Pancreas (tissue), 10 donors: Measurements from ENCODE around the gene EFNA5. TPM values are rescaled to one million over a fixed set of nuclear protein-coding genes. Genes with fewer than 3 reads are reported as not detected.

ENCODE experiments used
- ATAC-seq, 4 donors: fragments of 200-7000 bp; cut with Tn5 transposase; one replicate each; pipeline versions ENCODE4 v1.8.0 to v1.9.1; 2020; ENCODE audit warnings: mild to moderate bottlenecking in 4 of 4, moderate library complexity in 4 of 4
- DNase-seq, 6 donors: peaks; one replicate each; pipeline ENCODE4 v3.0.0-alpha.2; 2020
- FAIRE-seq: peaks from 2 replicates; lab custom pipeline; 2012; peaks lifted over from hg19 to GRCh38; lab: Jason Lieb, UNC
- H3K27ac ChIP-seq, 4 donors: fragments of 200-600 bp; sonication (generic); 1 replicate in 3 of 4; 2 replicates in 1 of 4; pipeline versions ENCODE4 v1.5.0 to v1.8.0; 2020
- H3K27me3 ChIP-seq, 4 donors: fragments of 200-600 bp; one replicate each; pipeline ENCODE4 v1.8.0; 2021
- H3K36me3 ChIP-seq, 3 donors: fragments of 200-600 bp; sonication (generic) in 1 of 3; one replicate each; pipeline versions ENCODE4 v1.5.0 to v1.8.0; 2020 to 2021
- H3K4me1 ChIP-seq, 3 donors: fragments of 200-600 bp; one replicate each; pipeline ENCODE4 v1.8.0; 2021
- H3K4me3 ChIP-seq, 4 donors: fragments of 200-600 bp; sonication (generic) in 2 of 4; one replicate each; pipeline versions ENCODE4 v1.5.0 to v1.8.0; 2020 to 2021
- H3K9me3 ChIP-seq, 4 donors: fragments of 200-600 bp; one replicate each; pipeline ENCODE4 v1.8.0; 2021
- whole genome bisulfite sequencing, 2 donors: extraction: QIAGEN DNeasy Blood & Tissue Kit; methylation state at CpG; one replicate each; pipeline ENCODE4 v1.1.7; 2013; 5-methylcytosine and 5-hydroxymethylcytosine counted together
- intact Hi-C, 3 donors: fragments of 100-400 bp; cut with DNase I; formaldehyde crosslinking; loops; one replicate each; pipeline versions ENCODE4 v1.11.1 to v1.14.2; 2022
- polyA plus RNA-seq, 2 donors: library from polyadenylated mRNA; stranded (reverse); fragments of 200-250 nt; gene quantifications; one replicate each; pipeline ENCODE4 v1.2.3, GENCODE V29; 2013
- total RNA-seq, 6 donors: library from RNA; stranded (reverse); fragmentation: NEBNext Ultra II Directional in 4 of 6; extraction: Animal tissue kit (Norgen Biotek cat#: 25700) in 4 of 6; gene quantifications; one replicate each; pipeline versions ENCODE4 v1.2.1 to v1.2.4, GENCODE V29; 2021 to 2023
- TF ChIP-seq, protein P1 (sequence below), 4 donors: fragments of 200-600 bp; sonication (generic) in 3 of 4; IDR thresholded peaks; one replicate each; pipeline versions ENCODE4 v1.5.0 to v1.8.0; 2021; ENCODE audit warnings: antibody characterized with exemption in 4 of 4
- donor health status: healthy with polysubstance abuse.
- donor health status: DM: no; HTN: no; CAD: no; lungs with moderate emphysema.
- donor health status: DM: no; HTN: no; CAD: no.
- donor health status: control.
- donor health status: control.
- donor health status: Bipolar disorder and iron deficiency.
- donor health status: DM: yes; HTN: yes; CAD: no.
- donor health status: DM: no; HTN: no; CAD: no.
- donor health status: DM: no; HTN: no; CAD: no.
- donor health status: DM: yes; HTN: yes; CAD: no.

EFNA5 gene
- total and polyA plus RNA-seq, 8 donors = 0.23 to 3.8 (median 2.1) TPM

DNA sequence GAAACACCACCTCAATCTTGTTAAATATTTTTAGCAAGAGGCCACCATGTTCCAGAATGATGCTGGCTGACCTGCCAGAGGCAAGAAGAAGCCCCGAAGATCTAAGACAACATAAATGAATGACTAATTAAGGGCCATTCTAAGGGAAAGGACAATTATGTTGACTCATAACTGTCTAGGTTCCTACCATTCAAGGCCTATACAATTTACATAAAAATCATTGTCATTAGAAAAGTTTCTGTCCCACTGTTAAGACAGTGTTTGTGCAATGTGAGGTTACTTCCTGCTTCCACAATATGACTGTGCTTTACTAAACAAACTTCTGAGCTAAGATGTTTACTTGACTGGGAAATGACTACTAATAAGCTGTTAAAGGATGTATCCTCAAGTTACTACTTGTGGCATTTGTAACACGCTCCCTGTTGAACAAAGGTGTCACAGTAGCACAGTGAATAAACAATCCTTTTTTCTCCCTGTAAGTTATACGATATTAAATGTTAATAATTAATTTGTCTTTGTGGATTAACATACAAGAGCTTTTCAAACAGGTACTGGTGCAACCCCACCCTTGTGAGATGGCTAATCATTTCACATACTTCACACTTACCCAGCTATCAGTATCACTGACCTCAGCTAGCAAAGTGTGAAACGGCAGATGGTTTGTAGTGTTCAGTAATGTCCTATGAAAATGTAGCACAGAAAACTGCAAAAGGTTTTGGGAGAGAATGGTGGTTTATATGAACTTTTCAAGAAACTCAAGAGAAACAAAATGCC, 195.8 kb downstream of the EFNA5 start:
- peak overlapping the region in 2 of 4 donors; percentile 2 to 57 for H3K27ac ChIP-seq
- 28% methylated on average over 4 of the region's 4 CpGs for WGBS, 2 donors
- no peaks in the 10 kb centered on the region for H3K36me3 ChIP-seq
- peak; percentile 20 for FAIRE-seq
- TF ChIP-seq, protein P1, sequence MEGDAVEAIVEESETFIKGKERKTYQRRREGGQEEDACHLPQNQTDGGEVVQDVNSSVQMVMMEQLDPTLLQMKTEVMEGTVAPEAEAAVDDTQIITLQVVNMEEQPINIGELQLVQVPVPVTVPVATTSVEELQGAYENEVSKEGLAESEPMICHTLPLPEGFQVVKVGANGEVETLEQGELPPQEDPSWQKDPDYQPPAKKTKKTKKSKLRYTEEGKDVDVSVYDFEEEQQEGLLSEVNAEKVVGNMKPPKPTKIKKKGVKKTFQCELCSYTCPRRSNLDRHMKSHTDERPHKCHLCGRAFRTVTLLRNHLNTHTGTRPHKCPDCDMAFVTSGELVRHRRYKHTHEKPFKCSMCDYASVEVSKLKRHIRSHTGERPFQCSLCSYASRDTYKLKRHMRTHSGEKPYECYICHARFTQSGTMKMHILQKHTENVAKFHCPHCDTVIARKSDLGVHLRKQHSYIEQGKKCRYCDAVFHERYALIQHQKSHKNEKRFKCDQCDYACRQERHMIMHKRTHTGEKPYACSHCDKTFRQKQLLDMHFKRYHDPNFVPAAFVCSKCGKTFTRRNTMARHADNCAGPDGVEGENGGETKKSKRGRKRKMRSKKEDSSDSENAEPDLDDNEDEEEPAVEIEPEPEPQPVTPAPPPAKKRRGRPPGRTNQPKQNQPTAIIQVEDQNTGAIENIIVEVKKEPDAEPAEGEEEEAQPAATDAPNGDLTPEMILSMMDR (IDR thresholded peaks at IDR 0.05) = no peak
- no peaks in the 10 kb centered on the region for H3K9me3 ChIP-seq
- no peak for DNase-seq
- peaks cover 0 to 11% (median 0%) of the 10 kb centered on the region in 3 donors for H3K4me1 ChIP-seq
- ATAC-seq = peak; percentile 21 to 85 (median 73)
- H3K27me3 ChIP-seq = no peaks in the 10 kb centered on the region
- no peak overlapping the region for H3K4me3 ChIP-seq
- intact Hi-C loops = no loop called here

DNA sequence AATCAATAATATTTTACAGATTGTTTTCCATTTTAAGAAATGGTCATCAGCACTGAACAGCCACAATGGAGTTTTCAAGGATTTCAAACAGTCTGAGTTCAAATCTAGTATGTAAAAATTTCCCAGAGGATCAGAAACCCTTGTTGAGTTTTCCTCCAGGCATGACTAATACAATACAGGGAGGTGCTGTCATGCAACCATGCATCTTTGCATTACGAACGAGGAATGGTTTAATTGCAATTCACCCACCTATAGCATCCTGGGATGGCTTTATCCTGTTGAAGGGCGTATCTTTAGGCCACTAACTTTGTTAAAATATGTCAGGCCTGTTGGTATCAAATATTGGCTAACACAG, 196.4 kb downstream of the EFNA5 start:
- no peak for DNase-seq
- TF ChIP-seq, protein P1 (IDR thresholded peaks at IDR 0.05) = no peak
- H3K27ac ChIP-seq = peak overlapping the region in 2 of 4 donors; percentile 2 to 57
- ATAC-seq = no peak
- 90 to 94% methylated on average over 3 of the region's 3 CpGs for WGBS, 2 donors
- H3K9me3 ChIP-seq = no peaks in the 10 kb centered on the region
- no peaks in the 10 kb centered on the region for H3K27me3 ChIP-seq
- peaks cover 0 to 11% (median 0%) of the 10 kb centered on the region in 3 donors for H3K4me1 ChIP-seq
- intact Hi-C loops = no loop called here
- no peak overlapping the region for H3K4me3 ChIP-seq
- no peaks in the 10 kb centered on the region for H3K36me3 ChIP-seq
- FAIRE-seq = no peak

DNA sequence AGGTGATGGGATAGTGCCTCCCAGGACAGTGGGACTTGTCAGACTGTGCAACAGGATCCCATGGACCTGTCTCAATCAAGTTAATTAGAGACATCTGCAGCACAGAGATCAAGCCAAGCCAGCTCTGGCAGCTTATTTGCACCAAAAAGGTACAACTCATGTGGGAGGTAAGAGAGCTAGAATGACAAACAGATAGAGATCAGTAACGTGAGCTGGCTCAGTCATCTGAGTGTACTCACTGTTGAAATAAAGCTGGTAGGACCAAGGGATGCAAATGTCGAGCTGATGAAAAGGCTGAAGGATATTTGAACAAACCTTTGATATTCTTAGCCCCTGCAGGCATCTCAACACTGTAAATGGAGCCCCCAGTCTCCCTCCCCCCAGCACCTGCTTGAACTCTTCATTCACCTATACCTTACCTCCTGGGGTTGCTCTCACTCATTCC, 198.1 kb downstream of the EFNA5 start:
- FAIRE-seq (no peak), ATAC-seq (no peak), DNase-seq (no peak)
- intact Hi-C loops = no loop called here
- TF ChIP-seq, protein P1 (IDR thresholded peaks at IDR 0.05) = no peak
- Histone ChIP-seq H3K9me3 (no peaks in the 10 kb centered on the region), H3K4me1 (peaks cover 0 to 11% (median 0%) of the 10 kb centered on the region in 3 donors), H3K27me3 (no peaks in the 10 kb centered on the region), H3K4me3 (no peak overlapping the region), H3K36me3 (no peaks in the 10 kb centered on the region), H3K27ac (no peak overlapping the region)
- WGBS, 2 donors = 51 to 53% methylated on average over 2 of the region's 2 CpGs

DNA sequence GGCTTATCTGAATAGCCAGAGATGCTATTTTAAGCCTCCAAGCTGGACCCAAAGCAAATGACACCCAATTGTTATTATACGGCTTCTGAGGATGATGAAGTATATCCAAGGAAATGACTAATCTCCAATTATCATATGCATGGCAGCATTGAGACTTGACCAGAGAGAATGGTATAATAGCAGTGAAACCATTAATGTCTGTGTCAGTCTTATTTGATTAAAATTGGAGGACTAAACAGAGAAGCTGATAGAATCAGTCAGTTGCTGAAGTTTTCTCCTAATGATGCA, 200.5 kb downstream of the EFNA5 start:
- WGBS, 2 donors = 61 to 68% methylated on average over 1 of the region's 1 CpG
- TF ChIP-seq, protein P1 (IDR thresholded peaks at IDR 0.05) = no peak
- Histone ChIP-seq H3K4me3 (no peak overlapping the region), H3K36me3 (no peaks in the 10 kb centered on the region), H3K27ac (no peak overlapping the region), H3K9me3 (no peaks in the 10 kb centered on the region), H3K4me1 (peaks cover 0 to 4% (median 0%) of the 10 kb centered on the region in 3 donors), H3K27me3 (no peaks in the 10 kb centered on the region)
- no peak for FAIRE-seq
- intact Hi-C loops = no loop called here
- DNase-seq = no peak
- no peak for ATAC-seq
